DND-41 (cell line): ENCODE data around the gene HSPB9.

Source experiments
- EZH2 ChIP-seq: IDR thresholded peaks from 3 replicates; pipeline ENCODE4 v1.6.1; 2012; ENCODE audit warnings: borderline replicate concordance, low read depth, mild to moderate bottlenecking, moderate library complexity, low read length, inconsistent platforms; ENCODE audit not compliant: severe bottlenecking
- TF ChIP-seq, protein P1 (sequence below): IDR thresholded peaks from 2 replicates; pipeline ENCODE4 v1.5.1; 2012; ENCODE audit warnings: borderline replicate concordance, low read length, moderate library complexity, mild to moderate bottlenecking; ENCODE audit not compliant: poor library complexity, severe bottlenecking; ENCODE audit errors: extremely low read depth

DNA sequence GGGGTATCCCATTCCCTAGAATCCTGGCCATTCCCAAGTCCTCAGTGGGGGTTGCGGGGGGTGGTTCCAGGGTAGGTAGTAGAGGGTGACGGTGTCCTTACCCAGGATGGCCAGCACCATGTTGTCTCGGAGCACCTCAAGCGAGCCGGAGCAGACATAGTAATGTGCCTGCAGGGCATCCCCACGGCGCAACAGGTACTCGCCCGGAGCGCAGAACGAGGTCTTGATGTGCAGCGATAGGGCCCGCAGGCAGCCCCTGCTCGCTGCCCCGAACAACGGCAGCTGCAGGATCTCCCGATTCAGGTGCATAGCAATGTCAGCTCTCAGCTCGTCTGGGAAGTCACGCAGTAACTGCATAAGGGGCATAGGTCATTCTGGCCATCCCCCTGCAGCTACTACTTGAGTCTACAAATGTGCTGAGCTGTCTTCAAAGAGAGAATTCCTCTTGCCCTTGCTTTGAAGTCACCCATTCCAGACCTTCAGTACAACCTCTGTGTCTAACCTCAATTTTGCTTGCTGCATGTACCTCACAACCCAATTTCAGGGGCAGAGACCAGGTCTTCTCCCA lies 43.7 kb downstream of the HSPB9 start:
- TF ChIP-seq, protein P1, sequence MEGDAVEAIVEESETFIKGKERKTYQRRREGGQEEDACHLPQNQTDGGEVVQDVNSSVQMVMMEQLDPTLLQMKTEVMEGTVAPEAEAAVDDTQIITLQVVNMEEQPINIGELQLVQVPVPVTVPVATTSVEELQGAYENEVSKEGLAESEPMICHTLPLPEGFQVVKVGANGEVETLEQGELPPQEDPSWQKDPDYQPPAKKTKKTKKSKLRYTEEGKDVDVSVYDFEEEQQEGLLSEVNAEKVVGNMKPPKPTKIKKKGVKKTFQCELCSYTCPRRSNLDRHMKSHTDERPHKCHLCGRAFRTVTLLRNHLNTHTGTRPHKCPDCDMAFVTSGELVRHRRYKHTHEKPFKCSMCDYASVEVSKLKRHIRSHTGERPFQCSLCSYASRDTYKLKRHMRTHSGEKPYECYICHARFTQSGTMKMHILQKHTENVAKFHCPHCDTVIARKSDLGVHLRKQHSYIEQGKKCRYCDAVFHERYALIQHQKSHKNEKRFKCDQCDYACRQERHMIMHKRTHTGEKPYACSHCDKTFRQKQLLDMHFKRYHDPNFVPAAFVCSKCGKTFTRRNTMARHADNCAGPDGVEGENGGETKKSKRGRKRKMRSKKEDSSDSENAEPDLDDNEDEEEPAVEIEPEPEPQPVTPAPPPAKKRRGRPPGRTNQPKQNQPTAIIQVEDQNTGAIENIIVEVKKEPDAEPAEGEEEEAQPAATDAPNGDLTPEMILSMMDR = no peak
- no peak for TF ChIP-seq EZH2
